ENCODE data around the gene GJB3. TPM values are rescaled to one million over a fixed set of nuclear protein-coding genes. Genes with fewer than 3 reads are reported as not detected.

The GJB3 gene
- total and polyA plus RNA-seq, 9 of the 15 experiments (the other 6 are each of a cell fraction or from before 2014, with no cell fraction given): not detected

DNA sequence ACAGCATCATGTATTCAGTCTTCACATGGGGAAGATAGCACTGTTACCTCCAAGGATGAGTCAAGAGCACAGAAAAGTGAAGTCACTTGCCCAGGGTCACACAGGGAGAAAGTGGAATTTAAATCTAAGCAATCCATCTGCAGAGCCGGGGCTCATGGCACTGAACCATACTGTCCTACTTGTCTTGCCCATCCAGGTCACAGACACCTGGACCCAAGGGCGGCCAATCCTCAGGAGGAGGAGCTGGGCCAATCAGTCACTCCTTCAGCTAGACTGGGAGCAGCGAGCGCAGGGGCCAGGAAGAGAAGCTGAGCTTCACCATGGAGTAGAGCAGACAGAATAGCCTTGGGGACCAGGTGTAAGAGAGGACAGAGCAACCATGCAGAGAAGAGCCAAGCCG lies 35.3 kb upstream of the GJB3 start:
- in situ Hi-C loops (cut with MboI): loop anchor here (10.0 kb wide), 1 partner anchor 1111 kb away; no protein-coding TSS in a partner anchor
- H3K4me3 ChIP-seq: no peak overlapping the region
- no peaks in the 10 kb centered on the region for H3K36me3 ChIP-seq (ENCODE audit: control insufficient read depth, insufficient read depth, low read length)
- peaks cover 11% of the 10 kb centered on the region for H4K20me1 ChIP-seq (replicated peaks; ENCODE audit: control insufficient read depth, insufficient read depth, low read length)
- no peaks in the 10 kb centered on the region for H3K79me2 ChIP-seq (ENCODE audit: control insufficient read depth, insufficient read depth, low read length)
- DNase-seq (ENCODE audit: extremely low read depth in 1 of 4, low spot score in 3 of 4): no peak
- H3K4me1 ChIP-seq (replicated peaks in 1 of 2; ENCODE audit: control insufficient read depth in 2 of 2, insufficient read depth in 2 of 2, low read length in 2 of 2): no peaks in the 10 kb centered on the region
- H3K9me3 ChIP-seq (replicated peaks; ENCODE audit: control insufficient read depth, insufficient read depth, low read depth, low read length): no peaks in the 10 kb centered on the region
- BruUV-seq (replicated peaks): no TSS peak
- no peak overlapping the region for H3K4me2 ChIP-seq (ENCODE audit: insufficient read depth, low read length)
- POLR2A ChIA-PET: interaction anchor here (0.6 to 0.8 kb wide), 2 partner anchors 28 to 844 kb away, joined by 3 to 4 read pairs; no protein-coding TSS in a partner anchor
- TF ChIP-seq USF2 (CRISPR knock-in tag; IDR thresholded peaks at IDR 0.05): no peak
- TF ChIP-seq TBL1XR1 (IDR thresholded peaks at IDR 0.05; ENCODE audit: low read length in 2 of 2): no peak
- TF ChIP-seq ZNF274 (IDR thresholded peaks at IDR 0.05; ENCODE audit: borderline replicate concordance, low read depth, low read length): no peak
- no peak for TF ChIP-seq FOXK2 (conservative IDR thresholded peaks at IDR 0.05 in 1 of 2, IDR thresholded peaks at IDR 0.05 in 1 of 2; ENCODE audit: low read depth in 2 of 2)
- no peak for TF ChIP-seq RBM17 (IDR thresholded peaks at IDR 0.05; ENCODE audit: borderline replicate concordance, low read depth, low read length)
- TF ChIP-seq RNF2 (IDR thresholded peaks at IDR 0.05): no peak
- TF ChIP-seq SAFB2 (IDR thresholded peaks at IDR 0.05; ENCODE audit: borderline replicate concordance, low read depth, low read length, severe bottlenecking): no peak
- H3K27ac ChIP-seq (ENCODE audit: extremely low read depth, low read depth, low read length): no peak overlapping the region
- no peak for ATAC-seq
- intact Hi-C loops (cut with micrococcal nuclease): no loop called here
- H3K9me1 ChIP-seq (ENCODE audit: control insufficient read depth, insufficient read depth, low read length): no peaks in the 10 kb centered on the region
- H3K27me3 ChIP-seq (ENCODE audit: control insufficient read depth in 2 of 2, insufficient read depth in 2 of 2, low read length in 2 of 2): peaks cover 6 to 27% of the 10 kb centered on the region in 2 experiments; a peak in 3 of 5 replicates
- no peak overlapping the region for H2AFZ ChIP-seq (ENCODE audit: low read depth, low read length)
- H3K9ac ChIP-seq (ENCODE audit: insufficient read depth in 1 of 2, low read depth in 2 of 2, low read length in 2 of 2): no peak overlapping the region
- CTCF ChIA-PET (ENCODE audit: low intra/inter-chr PET ratio): interaction anchor here (0.6 kb wide), 1 partner anchor 1103 kb away, joined by 4 read pairs; no protein-coding TSS in a partner anchor
- 0% methylated on average over 5 of the region's 5 CpGs for WGBS (ENCODE audit: insufficient coverage, low coverage, missing lambda C conversion rate)
- no peak for FAIRE-seq

All from K562 (cell line).